Erythroblast (primary cell): ENCODE measurements around the gene PIGL.
"Not testable (repeated sequence)": the region's sequence is repeated elsewhere in the genome, so short reads cannot be mapped to it uniquely, and the experiment has no call there.

Experiments used
- GATA1 ChIP-seq: IDR thresholded peaks from 2 replicates; pipeline ENCODE4 v1.6.1; 2011; ENCODE audit warnings: low read depth, mild to moderate bottlenecking, control low read depth, low read length, moderate library complexity
- POLR2A ChIP-seq: IDR thresholded peaks from 2 replicates; pipeline ENCODE4 v1.6.1; 2011; ENCODE audit warnings: mild to moderate bottlenecking, low read length

GRCh38 chr17:16202554-16203500 lies 14.2 kb upstream of the PIGL start:
- not testable (repeated sequence) for TF ChIP-seq POLR2A, GATA1
